Measurements from ENCODE around the gene LRRC8E. TPM values are rescaled to one million over a fixed set of nuclear protein-coding genes. Genes with fewer than 3 reads are reported as not detected.
A peak's percentile ranks its signal among the peaks of the same experiment; 100 is the strongest.

Gene LRRC8E
- total RNA-seq, 1 experiment from 2014 or later, result 0.77 TPM

GRCh38 chr19:7905268-7905667 lies 17.0 kb downstream of the LRRC8E start:
- ChIA-PET CTCF (no interaction called here), POLR2A (ENCODE audit: low non-redundant PET) (no interaction called here)
- intact Hi-C loops (cut with micrococcal nuclease; ENCODE audit: unreplicated experiment), result no loop called here
- H3K36me3 ChIP-seq (ENCODE audit: insufficient read depth, low read length, poor library complexity, severe bottlenecking), result peaks cover 14% of the 10 kb centered on the region
- H3K4me1 ChIP-seq (ENCODE audit: insufficient read depth, low read length, poor library complexity, severe bottlenecking), result peaks cover 13% of the 10 kb centered on the region
- peak overlapping the region; percentile 92 for H3K4me3 ChIP-seq (ENCODE audit: low read depth, low read length, poor library complexity, severe bottlenecking)
- H3K27ac ChIP-seq (ENCODE audit: low read depth, low read length, poor library complexity, severe bottlenecking), result peak overlapping the region; percentile 77
- H3K27me3 ChIP-seq (replicated peaks; ENCODE audit: insufficient read depth, low read depth, low read length, poor library complexity), result no peaks in the 10 kb centered on the region
- H3K9me3 ChIP-seq (ENCODE audit: low read depth, low read length, poor library complexity, severe bottlenecking), result no peaks in the 10 kb centered on the region
- no peak for DNase-seq (ENCODE audit: low spot score)
- no peak for TF ChIP-seq EZH2 (IDR thresholded peaks at IDR 0.05; ENCODE audit: borderline replicate concordance, low read depth, low read length, poor library complexity, severe bottlenecking)
- no TSS peak for BruUV-seq (replicated peaks)

GRCh38 chr19:7905859-7906258 lies 17.5 kb downstream of the LRRC8E start:
- no TSS peak for BruUV-seq (replicated peaks)
- intact Hi-C loops (cut with micrococcal nuclease; ENCODE audit: unreplicated experiment), result no loop called here
- no peaks in the 10 kb centered on the region for H3K27me3 ChIP-seq (replicated peaks; ENCODE audit: insufficient read depth, low read depth, low read length, poor library complexity)
- peak overlapping the region; percentile 77 for H3K27ac ChIP-seq (ENCODE audit: low read depth, low read length, poor library complexity, severe bottlenecking)
- CTCF ChIA-PET, result no interaction called here
- no peak for DNase-seq (ENCODE audit: low spot score)
- H3K4me3 ChIP-seq (ENCODE audit: low read depth, low read length, poor library complexity, severe bottlenecking), result no peak overlapping the region
- peaks cover 13% of the 10 kb centered on the region for H3K4me1 ChIP-seq (ENCODE audit: insufficient read depth, low read length, poor library complexity, severe bottlenecking)
- H3K9me3 ChIP-seq (ENCODE audit: low read depth, low read length, poor library complexity, severe bottlenecking), result no peaks in the 10 kb centered on the region
- TF ChIP-seq CTCF (conservative IDR thresholded peaks at IDR 0.05; ENCODE audit: low read depth, low read length) (no peak), EZH2 (IDR thresholded peaks at IDR 0.05; ENCODE audit: borderline replicate concordance, low read depth, low read length, poor library complexity, severe bottlenecking) (no peak)
- POLR2A ChIA-PET (ENCODE audit: low non-redundant PET), result no interaction called here
- peaks cover 20% of the 10 kb centered on the region for H3K36me3 ChIP-seq (ENCODE audit: insufficient read depth, low read length, poor library complexity, severe bottlenecking)

- no peak overlapping the region for H3K27ac ChIP-seq (ENCODE audit: low read depth, low read length, poor library complexity, severe bottlenecking)
- no TSS peak for BruUV-seq (replicated peaks)
- no peaks in the 10 kb centered on the region for H3K27me3 ChIP-seq (replicated peaks; ENCODE audit: insufficient read depth, low read depth, low read length, poor library complexity)
- intact Hi-C loops (cut with micrococcal nuclease; ENCODE audit: unreplicated experiment), result no loop called here
- no peak for DNase-seq (ENCODE audit: low spot score)
- H3K9me3 ChIP-seq (ENCODE audit: low read depth, low read length, poor library complexity, severe bottlenecking), result no peaks in the 10 kb centered on the region
- TF ChIP-seq CTCF (conservative IDR thresholded peaks at IDR 0.05; ENCODE audit: low read depth, low read length), result no peak
- TF ChIP-seq EZH2 (IDR thresholded peaks at IDR 0.05; ENCODE audit: borderline replicate concordance, low read depth, low read length, poor library complexity, severe bottlenecking), result no peak
- ChIA-PET CTCF (no interaction called here), POLR2A (ENCODE audit: low non-redundant PET) (interaction anchor here (0.6 kb wide), 1 partner anchor 713 kb away, joined by 3 read pairs; no protein-coding TSS in a partner anchor)
- peaks cover 13% of the 10 kb centered on the region for H3K4me1 ChIP-seq (ENCODE audit: insufficient read depth, low read length, poor library complexity, severe bottlenecking)
- H3K4me3 ChIP-seq (ENCODE audit: low read depth, low read length, poor library complexity, severe bottlenecking), result no peak overlapping the region
- peaks cover 28% of the 10 kb centered on the region for H3K36me3 ChIP-seq (ENCODE audit: insufficient read depth, low read length, poor library complexity, severe bottlenecking)
Measured at GRCh38 chr19:7907122-7907521, 18.8 kb downstream of the LRRC8E start.

- Histone ChIP-seq H3K4me3 (ENCODE audit: low read depth, low read length, poor library complexity, severe bottlenecking) (no peak overlapping the region), H3K4me1 (ENCODE audit: insufficient read depth, low read length, poor library complexity, severe bottlenecking) (peaks cover 11% of the 10 kb centered on the region), H3K9me3 (ENCODE audit: low read depth, low read length, poor library complexity, severe bottlenecking) (no peaks in the 10 kb centered on the region), H3K27ac (ENCODE audit: low read depth, low read length, poor library complexity, severe bottlenecking) (no peak overlapping the region), H3K27me3 (replicated peaks; ENCODE audit: insufficient read depth, low read depth, low read length, poor library complexity) (no peaks in the 10 kb centered on the region), H3K36me3 (ENCODE audit: insufficient read depth, low read length, poor library complexity, severe bottlenecking) (peaks cover 28% of the 10 kb centered on the region)
- TF ChIP-seq EZH2 (IDR thresholded peaks at IDR 0.05; ENCODE audit: borderline replicate concordance, low read depth, low read length, poor library complexity, severe bottlenecking), result no peak
- TF ChIP-seq CTCF (conservative IDR thresholded peaks at IDR 0.05; ENCODE audit: low read depth, low read length), result no peak
- ChIA-PET CTCF (no interaction called here), POLR2A (ENCODE audit: low non-redundant PET) (no interaction called here)
- BruUV-seq (replicated peaks), result no TSS peak
- DNase-seq (ENCODE audit: low spot score), result no peak
- intact Hi-C loops (cut with micrococcal nuclease; ENCODE audit: unreplicated experiment), result no loop called here
Measured at GRCh38 chr19:7907544-7907943, 19.2 kb downstream of the LRRC8E start.

All from A673 (cell line).